ENCODE measurements around the gene RBFOX1.

Gene RBFOX1

DNA sequence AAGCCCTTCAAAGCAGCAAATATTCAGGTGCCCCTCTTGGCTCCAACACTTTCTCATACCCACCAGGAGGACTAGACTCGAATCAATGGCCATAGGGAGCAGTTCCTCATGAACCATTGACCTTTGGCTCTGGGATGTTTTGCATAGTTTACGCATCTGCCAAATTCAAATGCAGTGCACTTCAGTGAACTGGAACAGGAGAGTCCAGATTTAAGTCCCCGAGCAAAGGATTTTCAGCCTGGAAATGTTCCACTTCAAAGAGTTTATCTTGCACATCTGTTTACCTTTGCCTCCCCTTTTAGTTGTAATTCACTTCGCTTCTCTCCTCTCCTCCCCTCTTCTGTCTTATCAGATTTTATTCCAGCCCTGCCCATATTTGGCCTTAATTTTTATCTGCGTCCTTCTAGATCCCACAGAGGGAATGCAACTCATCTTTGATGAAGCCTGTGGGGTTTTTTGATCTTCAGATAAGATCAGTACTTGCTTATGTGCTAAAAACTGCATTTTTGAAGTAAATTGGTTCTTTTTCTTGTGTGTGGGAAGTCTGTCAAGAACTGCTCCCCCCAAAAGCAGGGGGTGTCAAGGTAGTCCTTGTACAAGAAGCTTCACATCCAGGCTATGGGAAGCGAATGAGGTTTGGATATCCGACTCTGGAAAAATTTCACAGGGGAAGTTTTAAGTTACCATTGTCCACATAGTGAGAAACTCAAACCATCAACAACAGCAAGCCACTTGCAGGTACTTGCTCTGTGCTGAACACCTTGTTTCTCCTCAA lies 281.6 kb downstream of the RBFOX1 start:
- no peak for DNase-seq

DNA sequence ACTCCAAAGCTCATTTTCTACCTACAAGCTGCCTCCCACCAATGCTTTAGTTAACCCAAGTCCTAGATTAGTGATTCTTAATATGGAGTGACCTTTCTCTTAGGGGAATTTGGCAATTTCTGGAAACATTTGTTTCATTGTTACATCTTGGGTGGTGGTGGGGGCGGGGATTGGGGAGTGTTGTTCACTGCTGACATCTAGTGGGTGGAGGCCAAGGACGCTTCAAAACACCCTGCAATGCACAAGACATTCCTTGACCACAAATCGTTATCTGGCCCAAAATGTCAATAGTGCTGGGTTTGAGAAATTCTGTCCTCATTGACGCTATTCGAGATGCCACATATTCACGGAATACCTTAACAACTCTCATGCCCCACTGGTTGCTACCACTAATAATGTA lies 282.9 kb downstream of the RBFOX1 start:
- no peak for DNase-seq

DNA sequence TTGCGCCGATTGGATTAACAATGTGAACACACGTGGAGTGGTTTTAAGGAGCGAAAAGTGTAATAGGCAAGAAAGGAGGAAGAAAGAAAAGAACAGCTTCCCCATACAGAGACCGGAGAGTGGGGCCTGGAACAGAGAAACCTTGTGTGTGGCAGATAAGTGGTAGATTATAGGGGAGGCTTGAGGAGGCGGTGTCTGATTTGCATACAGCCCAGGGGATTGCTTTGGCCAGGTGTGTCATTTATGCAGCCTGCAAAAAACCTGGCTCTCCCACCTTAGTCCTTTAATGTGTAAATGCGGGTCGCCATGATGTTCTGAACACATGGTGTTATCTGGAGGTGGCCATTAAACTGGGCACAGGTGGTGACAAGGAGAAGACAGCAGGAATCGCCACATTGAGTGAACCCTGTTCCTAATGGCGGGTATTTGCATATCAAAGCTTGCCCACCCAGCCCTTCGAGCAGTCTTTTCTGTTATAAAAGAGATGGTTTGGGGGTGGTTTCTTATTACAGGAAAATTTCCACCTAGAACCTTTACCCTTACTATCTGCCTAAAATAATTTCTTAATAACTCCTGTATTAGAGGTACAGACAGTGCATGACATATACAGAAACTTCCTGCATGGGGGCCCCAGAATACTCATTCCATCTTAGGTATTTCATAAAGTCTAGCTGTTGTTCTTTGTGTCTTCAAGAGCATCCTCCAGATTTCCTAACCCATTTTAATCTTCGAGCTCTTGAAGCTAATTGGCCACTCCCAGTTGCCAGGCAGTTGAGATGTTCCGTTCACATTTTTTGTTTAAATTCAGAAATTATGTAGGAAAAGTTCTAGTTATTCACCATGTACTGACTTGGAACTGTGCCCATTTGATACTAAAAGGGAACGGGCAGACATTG lies 292.5 kb downstream of the RBFOX1 start:
- no peak for DNase-seq

DNA sequence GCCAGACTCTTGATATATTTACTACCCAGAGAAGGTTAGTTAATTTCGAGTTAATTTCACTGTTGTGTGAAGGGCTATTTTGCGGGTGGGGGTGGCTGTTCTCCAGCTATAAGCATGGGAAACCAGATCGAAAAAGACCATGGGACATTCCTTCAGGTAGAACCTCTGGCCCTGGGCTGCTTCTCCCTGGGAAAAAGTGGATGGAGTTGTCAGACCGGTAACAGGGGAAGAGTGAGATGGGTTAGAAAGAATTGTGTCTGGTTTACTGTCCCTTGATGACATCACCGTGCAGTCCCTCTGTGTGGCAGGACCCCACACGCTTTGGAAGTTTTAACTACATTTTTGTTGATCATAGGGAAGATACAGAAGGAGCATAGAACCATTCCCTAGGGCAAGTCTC lies 296.3 kb downstream of the RBFOX1 start:
- no peak for DNase-seq

DNA sequence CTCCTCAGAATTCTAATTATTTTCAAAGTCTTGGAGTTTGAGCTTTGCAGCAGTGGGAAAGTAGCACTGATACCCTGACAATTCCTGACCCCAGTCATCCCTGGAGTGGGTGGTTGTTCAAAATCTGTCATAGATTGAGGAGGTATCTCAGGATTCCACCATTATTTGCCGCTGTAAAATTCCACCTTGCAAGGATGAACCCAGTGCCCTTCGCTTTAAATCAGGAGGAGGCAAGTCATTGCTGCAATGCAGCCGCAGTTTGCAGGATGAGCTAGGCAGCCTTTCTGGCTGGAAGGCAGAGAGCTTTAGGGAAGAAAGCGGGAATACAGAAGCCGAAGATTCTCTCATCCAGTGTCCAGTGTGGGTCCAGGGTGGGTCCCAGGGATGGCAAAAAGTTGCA lies 296.9 kb downstream of the RBFOX1 start:
- no peak for DNase-seq

DNA sequence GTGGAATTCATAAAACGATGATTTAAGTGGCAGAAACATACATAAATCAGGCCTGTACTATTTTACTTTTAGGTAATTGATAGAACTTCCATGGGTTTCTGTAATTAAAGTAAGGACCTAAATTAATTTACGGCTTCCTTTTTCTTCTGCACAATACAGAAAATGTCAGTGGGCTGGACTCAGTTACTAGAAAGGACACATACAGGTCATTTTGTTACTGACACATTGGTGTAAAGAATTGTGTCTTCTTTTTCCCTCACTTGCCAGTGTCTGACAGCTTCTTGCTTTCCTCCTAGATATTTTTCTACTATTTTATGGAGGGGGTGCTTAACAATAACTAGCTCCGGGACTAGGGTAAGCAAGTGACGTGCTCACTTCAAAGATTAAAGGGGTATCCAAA lies 304.8 kb downstream of the RBFOX1 start:
- no peak for DNase-seq

DNA sequence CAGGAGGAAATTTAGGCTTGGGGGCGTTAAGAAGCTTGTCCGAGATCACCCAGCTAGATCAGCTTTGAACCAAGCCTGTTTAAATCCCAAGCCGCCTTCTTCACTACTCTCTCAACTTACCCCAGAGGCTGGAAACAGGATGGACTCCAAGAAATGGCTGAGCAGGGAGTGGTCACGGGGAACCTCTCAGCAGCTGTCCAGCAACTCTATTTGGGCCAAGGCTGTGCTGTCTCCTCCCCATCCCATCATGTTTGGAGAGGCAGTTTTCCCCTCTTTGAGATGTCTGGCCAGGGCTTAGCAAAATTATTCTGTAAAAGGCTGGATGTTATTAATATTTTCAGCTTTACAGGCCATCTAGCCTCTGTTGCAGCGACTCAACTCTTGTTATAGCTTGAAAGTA lies 305.7 kb downstream of the RBFOX1 start:
- no peak for DNase-seq

DNA sequence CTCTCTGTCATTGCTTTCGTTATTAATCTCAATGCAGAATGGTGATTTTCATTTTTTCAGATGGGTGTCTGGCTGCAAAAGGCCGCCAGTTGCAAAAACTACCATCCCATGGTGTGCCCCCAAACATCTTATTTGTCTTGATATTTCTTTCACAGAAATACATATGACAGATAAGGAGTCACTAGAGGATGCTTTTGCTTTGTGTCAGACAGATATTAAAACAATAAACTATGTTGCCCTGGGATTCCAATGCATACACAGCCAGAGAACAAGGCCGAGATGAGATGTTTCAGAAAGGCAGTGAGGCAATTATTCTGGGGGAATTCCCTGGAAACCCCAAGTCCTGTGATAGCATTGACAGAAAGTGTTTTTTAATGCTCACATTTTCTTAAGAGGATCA lies 307.7 kb downstream of the RBFOX1 start:
- no peak for DNase-seq

DNA sequence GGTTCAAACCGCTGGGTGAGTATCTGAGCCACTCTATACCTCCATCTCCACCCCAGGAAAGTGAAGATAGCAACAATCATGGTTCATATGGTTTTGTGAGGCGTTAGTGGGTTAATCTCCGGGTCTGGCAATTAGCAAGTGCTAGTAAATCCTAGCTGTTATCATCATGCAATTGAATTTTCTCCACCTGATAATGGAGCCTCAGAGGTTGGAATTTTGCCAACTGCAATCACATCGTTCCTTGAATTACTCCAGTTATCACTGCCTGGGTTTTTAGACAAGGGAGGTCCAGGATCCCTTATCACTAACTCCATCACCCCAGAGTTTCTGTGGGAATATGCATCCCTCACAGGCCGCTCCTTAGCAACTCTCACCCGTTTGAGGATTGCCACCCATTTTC lies 311.5 kb downstream of the RBFOX1 start:
- no peak for DNase-seq

DNA sequence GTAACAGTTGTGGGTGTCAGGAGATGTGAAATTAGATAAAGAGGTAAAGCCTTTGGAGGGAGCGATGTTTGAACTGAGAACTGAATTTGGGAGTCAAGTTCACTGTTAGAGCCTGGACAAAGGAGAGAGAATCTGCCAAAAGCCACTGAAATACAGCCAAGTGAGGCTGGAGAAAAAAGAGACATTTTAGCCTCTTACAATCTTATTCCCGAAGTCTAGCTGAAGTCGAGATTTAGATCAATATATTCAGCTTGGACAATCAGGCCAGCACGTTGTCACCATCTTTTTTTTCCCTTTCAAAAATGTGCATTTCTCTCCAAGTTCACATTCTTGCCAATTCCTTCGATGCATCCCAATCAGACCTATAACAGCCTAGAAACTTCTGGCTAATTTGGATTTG lies 312.2 kb downstream of the RBFOX1 start:
- DNase-seq: no peak

DNA sequence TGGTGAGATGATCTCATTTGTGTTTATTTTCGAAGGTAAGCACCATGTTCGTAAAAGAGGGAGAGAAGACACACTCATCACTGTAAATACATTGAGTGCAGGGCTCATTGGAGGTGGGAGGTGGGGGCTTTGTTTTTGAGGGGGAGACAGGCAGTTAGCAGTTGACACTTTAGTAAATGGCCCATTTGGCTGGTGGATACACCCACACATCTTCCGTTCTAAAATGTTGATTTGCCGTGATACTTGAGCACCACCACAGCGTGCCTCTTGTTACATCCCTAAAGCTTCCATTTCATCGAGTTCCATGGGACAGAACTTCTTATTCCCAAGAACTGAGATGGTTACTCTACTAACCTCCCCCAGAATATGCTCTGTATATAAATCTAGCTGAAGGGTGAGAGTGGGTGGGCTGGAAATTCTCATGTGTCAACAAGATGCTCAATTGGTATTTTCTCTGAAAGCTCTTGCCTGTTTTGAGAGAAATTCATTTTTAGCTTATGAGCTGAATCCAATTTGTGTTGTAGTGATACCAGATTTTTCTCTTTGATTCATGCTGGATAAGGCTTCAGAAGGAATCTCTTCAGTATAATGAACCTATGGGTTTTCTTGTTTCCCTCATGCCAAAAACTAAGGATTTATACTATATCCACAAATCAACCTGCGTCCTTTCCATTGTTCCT lies 314.3 kb downstream of the RBFOX1 start:
- no peak for DNase-seq

DNA sequence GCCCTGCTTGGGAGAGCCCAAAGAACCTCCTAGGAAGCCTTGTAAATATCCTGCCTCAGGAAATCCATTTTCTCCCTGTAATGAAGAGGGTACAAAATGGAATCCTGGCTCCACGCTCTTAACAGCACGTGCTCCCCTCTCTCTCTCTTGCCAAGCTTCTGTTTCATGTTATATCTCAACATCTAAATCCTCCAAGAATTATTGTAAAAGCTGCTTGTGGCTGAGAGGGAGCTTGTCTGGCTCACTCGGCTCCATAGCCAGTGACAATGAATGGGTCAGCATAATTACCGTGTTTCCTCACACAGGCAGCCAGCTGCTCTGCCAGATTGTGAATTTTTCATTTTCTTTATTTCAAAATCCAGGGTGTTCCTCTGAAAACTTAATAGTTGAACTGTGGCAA lies 317.8 kb downstream of the RBFOX1 start:
- DNase-seq: no peak

DNA sequence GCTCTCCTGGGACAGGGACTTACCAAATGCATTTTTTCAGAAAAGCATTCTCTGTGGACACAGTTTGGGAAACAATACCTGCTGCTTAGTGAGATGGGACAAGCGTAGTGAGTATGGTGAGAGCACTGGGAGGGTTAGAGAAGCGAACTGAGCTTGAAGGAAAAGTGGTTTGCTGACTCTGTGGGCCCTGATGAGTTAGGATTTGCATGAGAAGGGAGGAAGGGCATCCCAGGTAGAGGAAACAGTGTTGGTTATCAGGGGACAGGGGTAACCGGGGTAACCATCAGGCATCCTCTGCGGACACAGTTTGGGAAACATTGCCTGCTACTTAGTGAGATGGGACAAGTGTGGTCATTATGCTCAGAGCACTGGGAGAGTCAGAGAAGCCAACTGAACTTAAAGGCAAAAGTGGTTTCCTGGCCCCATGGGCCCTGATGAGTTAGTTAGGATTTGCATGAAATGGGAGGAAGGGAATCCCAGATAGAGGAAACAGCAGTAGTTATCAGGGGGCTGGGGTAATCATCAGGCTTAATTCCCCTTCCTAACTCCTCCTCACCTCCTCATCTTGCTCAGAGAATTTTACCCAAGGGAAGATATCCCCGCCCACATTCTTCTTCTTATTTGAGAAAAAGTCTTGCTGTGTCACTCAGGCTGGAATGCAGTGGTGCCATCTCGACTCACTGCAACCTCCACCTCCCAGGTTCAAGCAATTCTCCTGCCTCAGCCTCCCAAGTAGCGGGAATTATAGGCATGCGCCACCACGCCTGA lies 319.3 kb downstream of the RBFOX1 start:
- DNase-seq: no peak

DNA sequence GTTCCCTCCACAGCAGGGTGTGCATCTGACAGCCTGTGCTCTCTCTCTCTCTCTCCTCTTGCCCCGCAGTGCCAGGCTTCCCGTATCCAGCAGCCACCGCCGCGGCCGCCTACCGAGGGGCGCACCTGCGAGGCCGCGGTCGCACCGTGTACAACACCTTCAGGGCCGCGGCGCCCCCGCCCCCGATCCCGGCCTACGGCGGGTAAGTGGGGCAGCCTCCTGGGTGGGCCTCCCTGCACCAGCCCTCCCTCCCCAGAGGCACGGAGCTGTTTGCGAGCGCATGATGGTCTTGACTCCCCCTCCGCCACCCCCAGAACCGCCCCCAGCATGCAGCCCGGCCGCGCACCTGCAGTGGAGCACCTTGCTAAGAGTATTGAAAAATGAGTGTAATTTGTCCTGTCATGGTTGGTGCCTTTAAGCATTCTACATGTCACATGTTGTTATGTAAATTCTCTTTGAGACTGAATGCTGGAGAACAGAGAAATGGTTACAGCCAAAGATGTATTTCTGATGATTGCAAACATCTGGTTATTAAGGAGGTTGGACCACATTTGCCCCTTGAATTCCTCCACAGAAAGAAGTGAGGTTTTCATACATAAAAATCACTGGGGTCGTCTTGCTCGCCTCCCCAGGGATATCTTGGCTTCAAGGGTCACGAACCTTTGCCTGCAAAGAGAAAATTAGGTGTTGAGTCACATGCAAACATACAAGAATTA lies 321.3 kb downstream of the RBFOX1 start:
- DNase-seq: no peak

DNA sequence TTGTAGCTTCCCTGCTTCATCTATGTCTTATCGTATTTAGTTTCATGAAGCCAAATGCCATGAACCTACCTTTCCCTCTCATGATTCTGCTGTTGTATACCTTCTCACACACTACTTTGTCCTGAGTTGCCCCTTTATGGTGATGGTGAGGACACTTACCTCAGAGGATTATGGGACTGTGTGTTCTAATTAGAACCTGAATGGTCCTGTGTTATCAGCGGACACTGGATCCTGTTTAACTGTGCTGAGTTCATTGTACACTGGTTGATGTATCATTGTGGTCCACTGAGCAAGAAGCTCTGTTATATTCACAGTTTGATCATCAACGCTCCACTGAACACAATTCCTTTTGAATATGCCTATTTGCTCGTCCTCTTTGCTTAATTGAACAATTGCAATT lies 343.0 kb downstream of the RBFOX1 start:
- DNase-seq: no peak

DNA sequence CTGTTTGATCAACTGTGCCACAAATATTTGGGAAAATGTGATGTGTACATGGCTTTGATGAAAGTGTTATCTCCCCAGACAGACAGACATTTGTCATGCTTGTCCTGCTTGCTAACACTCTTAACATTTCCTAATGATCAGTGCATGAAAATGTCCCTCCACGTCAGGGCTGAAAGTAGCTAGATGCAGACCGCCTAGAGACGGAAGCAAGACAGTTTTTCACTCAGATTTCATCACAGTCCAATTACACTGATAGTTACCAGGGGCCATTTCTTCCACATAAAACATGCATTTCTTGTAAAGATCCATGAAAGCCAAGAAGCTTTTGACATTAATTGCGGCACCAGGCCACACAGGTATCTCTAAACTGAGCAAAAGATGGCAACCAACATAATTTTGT lies 347.7 kb downstream of the RBFOX1 start:
- DNase-seq: no peak

DNA sequence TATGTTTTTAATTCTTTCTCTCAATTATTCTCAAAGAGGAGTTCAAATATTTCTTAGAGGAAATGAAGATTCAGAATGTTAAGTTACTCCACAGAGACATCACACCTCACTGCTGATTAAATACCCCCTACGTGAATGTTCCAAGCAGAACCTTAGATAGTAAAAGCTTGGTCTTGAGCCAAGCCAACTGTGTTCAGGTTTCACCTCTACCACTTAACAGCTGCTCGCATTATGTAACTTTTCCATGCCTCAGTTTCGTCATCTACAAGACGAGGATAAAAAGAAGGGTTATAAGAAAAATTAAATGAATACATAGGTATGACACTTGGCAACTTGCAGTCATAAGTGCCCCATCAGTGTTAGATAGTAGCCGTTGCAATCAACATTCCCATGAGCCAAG lies 356.2 kb downstream of the RBFOX1 start:
- DNase-seq: no peak

DNA sequence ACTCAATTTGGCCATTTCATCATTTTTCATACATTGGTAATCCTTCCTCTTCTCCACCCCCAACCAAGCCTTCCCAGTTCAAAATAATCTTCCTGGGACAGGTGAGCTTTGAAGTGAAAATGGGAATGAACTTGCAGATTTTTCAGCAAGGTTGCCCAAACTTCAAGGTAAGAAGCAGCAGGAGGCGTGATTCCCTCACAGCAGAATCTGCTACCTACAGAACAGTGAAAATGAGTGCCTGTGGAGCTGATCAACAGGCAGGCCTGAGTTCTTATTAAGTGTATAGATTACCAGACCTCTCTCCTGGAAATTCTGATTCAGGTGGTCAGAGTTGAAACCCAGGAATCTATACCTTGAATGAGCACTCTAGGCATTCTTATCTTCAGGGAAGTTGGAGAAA lies 356.6 kb downstream of the RBFOX1 start:
- DNase-seq: no peak

DNA sequence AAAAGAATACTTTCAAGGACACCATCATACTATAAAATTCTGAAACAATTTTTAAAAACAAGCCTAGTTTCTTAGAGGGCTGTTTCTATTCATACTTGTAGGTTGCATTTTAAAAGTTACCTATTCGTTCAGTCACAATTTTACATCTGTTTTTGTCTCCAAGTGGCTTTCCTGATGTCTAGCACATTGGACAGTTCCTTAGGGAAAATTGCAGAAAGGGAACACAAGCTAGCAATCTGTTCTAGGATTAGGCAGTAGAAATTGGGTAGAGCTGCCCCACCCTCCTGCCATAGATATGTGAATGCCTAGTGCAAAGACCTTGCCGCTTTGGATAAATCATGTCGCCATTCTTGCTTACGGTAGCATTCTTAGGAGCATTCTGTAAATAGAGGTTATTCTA lies 358.9 kb downstream of the RBFOX1 start:
- DNase-seq: no peak

DNA sequence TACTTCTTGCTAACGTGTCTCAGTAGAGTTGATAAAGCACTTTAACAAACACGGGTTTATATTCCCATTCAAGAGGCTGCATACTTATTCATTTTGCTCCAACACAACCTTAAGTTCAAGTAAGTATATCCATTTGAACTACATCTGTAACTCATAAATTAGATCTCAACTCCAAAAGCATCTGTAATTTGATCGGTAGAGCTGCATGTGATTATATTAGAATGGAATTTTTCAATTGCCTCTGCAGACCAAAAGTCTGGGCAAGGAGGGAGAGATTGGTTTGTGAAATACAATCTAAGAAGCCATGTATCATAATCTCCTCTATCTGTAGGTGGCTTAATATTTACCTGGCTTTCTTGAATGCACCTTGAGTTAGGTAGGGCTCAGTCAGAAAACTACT lies 371.0 kb downstream of the RBFOX1 start:
- DNase-seq: no peak

DNA sequence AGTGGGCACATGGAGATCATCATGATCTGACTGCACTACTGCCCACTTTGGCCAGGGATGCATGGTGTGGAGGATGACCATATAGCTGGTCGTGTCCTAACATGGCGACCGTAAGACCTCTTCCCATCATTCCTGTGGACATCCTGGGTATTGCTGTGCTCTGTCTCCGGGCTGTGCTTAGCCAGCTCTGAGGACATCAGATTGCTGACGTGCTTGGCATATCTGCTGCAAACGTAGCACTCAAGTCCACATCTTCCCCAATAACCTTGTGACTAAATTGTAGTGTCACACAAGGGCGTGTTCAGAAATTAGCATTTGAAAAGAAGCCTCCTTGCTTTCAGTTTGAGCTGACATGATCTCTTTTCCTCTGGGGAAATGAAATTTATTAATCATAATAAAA lies 373.2 kb downstream of the RBFOX1 start:
- no peak for DNase-seq

DNA sequence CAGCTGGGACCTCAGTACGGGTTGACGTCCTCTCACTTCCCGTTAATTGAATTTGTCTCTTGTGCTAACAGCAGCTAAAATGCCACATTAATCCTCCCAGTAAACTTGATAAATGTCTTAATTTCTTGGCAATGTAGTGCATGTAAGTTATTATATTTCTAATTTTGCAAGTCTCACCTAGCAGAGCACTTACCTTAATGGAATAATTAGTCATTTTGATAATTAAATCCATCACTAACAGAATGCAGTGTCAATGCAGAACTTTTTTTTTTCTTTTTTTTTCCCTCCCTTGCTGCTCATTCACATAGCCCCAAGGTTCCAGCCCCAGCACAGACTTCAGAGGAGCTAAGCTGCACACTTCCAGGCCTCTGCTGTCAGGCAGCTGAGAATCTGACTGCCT lies 376.5 kb downstream of the RBFOX1 start:
- no peak for DNase-seq
